Fibroblast of lung (primary cell): ENCODE results near the gene AKR1E2. TPM values are rescaled to one million over a fixed set of nuclear protein-coding genes. Genes with fewer than 3 reads are reported as not detected.
A peak's percentile ranks its signal among the peaks of the same experiment; 100 is the strongest.

ENCODE experiments used
- DNase-seq, 2 donors: peaks; one replicate each; pipeline versions ENCODE4 v3.0.0 to v3.0.0-alpha.2; 2010; ENCODE audit warnings: low read depth in 2 of 2
- H2AFZ ChIP-seq: 2 replicates; pipeline ENCODE4 v1.5.1; 2012; ENCODE audit warnings: low read length, control low read depth, inconsistent platforms
- H3K27ac ChIP-seq: 2 replicates; pipeline ENCODE4 v1.5.1; 2011; ENCODE audit warnings: low read length, control low read depth; ENCODE audit not compliant: insufficient read depth
- H3K27me3 ChIP-seq: 2 replicates; pipeline ENCODE4 v1.5.1; 2011; ENCODE audit warnings: mild to moderate bottlenecking, low read length; ENCODE audit not compliant: control insufficient read depth, insufficient read depth
- H3K36me3 ChIP-seq: 2 replicates; pipeline ENCODE4 v1.5.1; 2011; ENCODE audit warnings: low read length; ENCODE audit not compliant: control insufficient read depth, insufficient read depth
- H3K4me1 ChIP-seq: 2 replicates; pipeline ENCODE4 v1.5.1; 2011; ENCODE audit warnings: low read length; ENCODE audit not compliant: control insufficient read depth, insufficient read depth; ENCODE audit errors: extremely low read depth
- H3K4me2 ChIP-seq: 2 replicates; pipeline ENCODE4 v1.5.1; 2011; ENCODE audit warnings: low read length, control low read depth; ENCODE audit not compliant: insufficient read depth; ENCODE audit errors: extremely low read depth
- H3K4me3 ChIP-seq, 4 experiments: fragments of 200-600 bp in 1 of 4; sonication (generic) in 1 of 4; replicated peaks in 1 of 4; 2 replicates each; pipeline ENCODE4 v1.5.1; 2011 to 2016; ENCODE audit warnings: low read length in 4 of 4, low read depth in 3 of 4, mild to moderate bottlenecking in 3 of 4, control low read depth in 2 of 4, inconsistent platforms in 1 of 4, mixed read lengths in 1 of 4; ENCODE audit not compliant: insufficient read depth in 1 of 4; ENCODE audit errors: control extremely low read depth in 1 of 4
- H3K79me2 ChIP-seq: 2 replicates; pipeline ENCODE4 v1.5.1; 2012; ENCODE audit warnings: mild to moderate bottlenecking, low read length, inconsistent platforms; ENCODE audit not compliant: control insufficient read depth, insufficient read depth
- H3K9ac ChIP-seq: 2 replicates; pipeline ENCODE4 v1.5.1; 2011; ENCODE audit warnings: mild to moderate bottlenecking, low read length, control low read depth; ENCODE audit not compliant: insufficient read depth
- H3K9me3 ChIP-seq: 2 replicates; pipeline ENCODE4 v1.5.1; 2012; ENCODE audit warnings: low read depth, low read length; ENCODE audit not compliant: control insufficient read depth, insufficient read depth
- H4K20me1 ChIP-seq: 2 replicates; pipeline ENCODE4 v1.5.1; 2011; ENCODE audit warnings: low read length; ENCODE audit not compliant: control insufficient read depth, insufficient read depth; ENCODE audit errors: extremely low read depth
- CTCF ChIP-seq, 2 donors: IDR thresholded peaks in 1 of 2; conservative IDR thresholded peaks in 1 of 2; 1 replicate in 1 of 2; 2 replicates in 1 of 2; pipeline ENCODE4 v1.5.1; 2011 to 2012; ENCODE audit warnings: low read length in 2 of 2, control low read depth in 1 of 2, inconsistent platforms in 1 of 2, low read depth in 1 of 2, mild to moderate bottlenecking in 1 of 2
- EZH2 ChIP-seq: IDR thresholded peaks from 2 replicates; pipeline ENCODE4 v1.5.1; 2012; ENCODE audit warnings: low read length, control low read depth, mild to moderate bottlenecking; ENCODE audit errors: missing control alignments
- polyA plus RNA-seq, 2 donors: library from polyadenylated mRNA; depleted of rRNA in 1 of 2; stranded (reverse) in 1 of 2; unstranded in 1 of 2; fragments of >200 nt; gene quantifications; 2 replicates each; pipeline ENCODE4 v1.2.1, GENCODE V29; 2011 to 2012; ENCODE audit warnings: missing spikeins in 1 of 2
- total RNA-seq: library from RNA; depleted of rRNA; stranded (reverse); fragments of >200 nt; gene quantifications from 2 replicates; pipeline ENCODE4 v1.2.1, GENCODE V29; 2014

Gene AKR1E2
- total and polyA plus RNA-seq, 2 donors (not counting 1 experiment from before 2014, with no cell fraction given), result 2.2 to 11.7 TPM

- Histone ChIP-seq H3K4me2 (peak overlapping the region; percentile 75), H3K9ac (no peak overlapping the region), H2AFZ (peak overlapping the region; percentile 14), H3K27me3 (no peaks in the 10 kb centered on the region), H3K9me3 (no peaks in the 10 kb centered on the region), H3K36me3 (no peaks in the 10 kb centered on the region), H4K20me1 (no peaks in the 10 kb centered on the region), H3K79me2 (no peaks in the 10 kb centered on the region), H3K27ac (peak overlapping the region; percentile 19), H3K4me1 (no peaks in the 10 kb centered on the region), H3K4me3 (no peak overlapping the region)
- TF ChIP-seq EZH2 (no peak), CTCF (conservative IDR thresholded peaks at IDR 0.05 in 1 of 2, IDR thresholded peaks at IDR 0.05 in 1 of 2; ENCODE audit: low read depth in 1 of 2, low read length in 2 of 2) (no peak)
- DNase-seq, result peak; percentile 75 to 84
These were observed 57.2 kb downstream of the AKR1E2 start for GRCh38 chr10:4883079-4883739.

GRCh38 chr10:4885162-4885561 is 59.2 kb downstream of the AKR1E2 start:
- Histone ChIP-seq H3K9ac (no peak overlapping the region), H3K4me3 (no peak overlapping the region), H3K9me3 (no peaks in the 10 kb centered on the region), H3K27ac (no peak overlapping the region), H3K36me3 (no peaks in the 10 kb centered on the region), H3K27me3 (no peaks in the 10 kb centered on the region), H4K20me1 (no peaks in the 10 kb centered on the region), H3K79me2 (no peaks in the 10 kb centered on the region), H2AFZ (no peak overlapping the region), H3K4me1 (no peaks in the 10 kb centered on the region), H3K4me2 (no peak overlapping the region)
- no peak for DNase-seq
- TF ChIP-seq CTCF (conservative IDR thresholded peaks at IDR 0.05 in 1 of 2, IDR thresholded peaks at IDR 0.05 in 1 of 2; ENCODE audit: low read depth in 1 of 2, low read length in 2 of 2) (no peak), EZH2 (no peak)

DNA sequence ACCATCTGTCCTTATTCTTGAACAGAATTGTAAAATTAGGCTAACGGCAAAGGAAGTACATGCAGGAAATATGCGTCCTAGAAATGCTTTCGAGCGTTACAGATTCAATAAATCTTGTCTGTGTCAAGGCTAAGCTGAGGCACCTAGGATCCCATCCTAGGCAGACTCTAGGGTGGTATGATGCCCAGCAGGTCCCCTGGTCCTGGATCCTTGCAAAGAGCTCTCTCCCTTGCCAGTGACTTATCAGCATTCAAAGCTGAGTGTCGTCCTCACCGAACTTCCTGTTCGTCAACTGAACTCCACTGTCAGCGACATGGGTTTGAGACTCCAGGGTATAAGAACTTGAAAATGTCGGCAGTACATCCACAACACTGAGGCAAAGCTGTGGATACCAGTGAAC is 61.5 kb downstream of the AKR1E2 start:
- Histone ChIP-seq H3K4me1 (no peaks in the 10 kb centered on the region), H3K36me3 (no peaks in the 10 kb centered on the region), H3K4me2 (no peak overlapping the region), H4K20me1 (no peaks in the 10 kb centered on the region), H3K9ac (no peak overlapping the region), H3K9me3 (no peaks in the 10 kb centered on the region), H3K4me3 (no peak overlapping the region), H3K27me3 (no peaks in the 10 kb centered on the region), H3K27ac (no peak overlapping the region), H2AFZ (no peak overlapping the region), H3K79me2 (no peaks in the 10 kb centered on the region)
- no peak for DNase-seq
- no peak for TF ChIP-seq EZH2
- TF ChIP-seq CTCF (conservative IDR thresholded peaks at IDR 0.05 in 1 of 2, IDR thresholded peaks at IDR 0.05 in 1 of 2; ENCODE audit: low read depth in 1 of 2, low read length in 2 of 2), result no peak
